ENCODE results near the gene SNRPE. TPM values are rescaled to one million over a fixed set of nuclear protein-coding genes. Genes with fewer than 3 reads are reported as not detected.

Gene SNRPE
- polyA plus RNA-seq, 4 donors = 46.3 to 156 (median 111) TPM

DNA sequence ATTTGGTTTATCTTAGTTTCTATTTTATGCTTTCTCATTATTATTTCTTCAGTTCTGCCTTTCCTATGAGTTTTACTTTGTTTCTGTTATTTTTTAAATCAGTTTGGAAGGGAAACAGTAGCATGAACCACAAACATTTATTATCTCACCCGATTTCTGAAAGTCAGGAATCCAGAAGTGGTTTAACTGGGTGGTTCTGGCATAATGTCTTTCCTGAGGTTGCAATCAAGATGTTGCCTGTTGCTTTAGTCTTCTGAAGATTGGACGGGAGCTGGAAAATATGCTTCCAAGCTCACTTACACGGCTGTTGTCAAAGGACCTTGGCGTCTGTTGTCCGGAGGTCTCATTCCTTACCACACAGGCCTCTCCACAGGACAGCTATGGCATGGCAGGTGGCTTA lies 50.4 kb downstream of the SNRPE start:
- Histone ChIP-seq H3K4me3 (ENCODE audit: low read depth in 1 of 3, low read length in 3 of 3) (no peak overlapping the region), H3K36me3 (ENCODE audit: control insufficient read depth in 3 of 3, insufficient read depth in 2 of 3, low read depth in 1 of 3, low read length in 3 of 3) (no peaks in the 10 kb centered on the region), H3K9me3 (ENCODE audit: control insufficient read depth in 2 of 2, insufficient read depth in 1 of 2, low read depth in 1 of 2, low read length in 1 of 2) (no peaks in the 10 kb centered on the region), H3K27ac (ENCODE audit: low read depth in 1 of 3, low read length in 2 of 3) (no peak overlapping the region), H3K4me1 (ENCODE audit: control insufficient read depth in 3 of 3, insufficient read depth in 2 of 3, low read depth in 1 of 3, low read length in 2 of 3) (no peaks in the 10 kb centered on the region), H3K27me3 (ENCODE audit: control insufficient read depth in 3 of 3, insufficient read depth in 3 of 3, low read length in 3 of 3) (no peaks in the 10 kb centered on the region)
- no peak for DNase-seq
- no peak for FAIRE-seq
- WGBS, 3 donors = 84 to 92% (median 88%) methylated on average over 5 of the region's 5 CpGs

DNA sequence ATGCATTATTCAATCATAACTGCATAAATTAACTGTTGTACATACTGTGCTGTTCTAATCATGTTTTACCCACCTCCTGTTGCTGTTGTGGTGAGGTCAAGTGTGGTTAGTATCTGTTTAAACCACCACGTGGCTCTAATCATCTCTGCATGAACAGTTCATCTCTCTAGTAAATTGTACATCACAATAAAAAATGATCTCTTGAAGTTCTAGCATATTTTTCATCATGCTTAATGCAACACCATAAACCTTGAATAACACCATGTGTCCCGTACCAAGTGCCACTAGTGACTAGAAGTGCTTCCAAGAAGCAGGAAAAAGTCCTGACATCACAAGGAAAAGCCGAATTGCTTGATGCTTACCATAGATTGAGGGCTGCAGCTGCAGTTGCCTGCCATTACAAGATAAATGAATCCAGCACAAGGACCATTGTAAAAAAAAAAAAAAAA lies 51.7 kb downstream of the SNRPE start:
- DNase-seq (no peak), FAIRE-seq (no peak)
- Histone ChIP-seq H3K27me3 (ENCODE audit: control insufficient read depth in 3 of 3, insufficient read depth in 3 of 3, low read length in 3 of 3) (no peaks in the 10 kb centered on the region), H3K36me3 (ENCODE audit: control insufficient read depth in 3 of 3, insufficient read depth in 2 of 3, low read depth in 1 of 3, low read length in 3 of 3) (no peaks in the 10 kb centered on the region), H3K27ac (ENCODE audit: low read depth in 1 of 3, low read length in 2 of 3) (no peak overlapping the region), H3K9me3 (ENCODE audit: control insufficient read depth in 2 of 2, insufficient read depth in 1 of 2, low read depth in 1 of 2, low read length in 1 of 2) (no peaks in the 10 kb centered on the region), H3K4me3 (ENCODE audit: low read depth in 1 of 3, low read length in 3 of 3) (no peak overlapping the region), H3K4me1 (ENCODE audit: control insufficient read depth in 3 of 3, insufficient read depth in 2 of 3, low read depth in 1 of 3, low read length in 2 of 3) (no peaks in the 10 kb centered on the region)
- 47 to 52% (median 50%) methylated on average over 3 of the region's 3 CpGs for WGBS, 3 donors

DNA sequence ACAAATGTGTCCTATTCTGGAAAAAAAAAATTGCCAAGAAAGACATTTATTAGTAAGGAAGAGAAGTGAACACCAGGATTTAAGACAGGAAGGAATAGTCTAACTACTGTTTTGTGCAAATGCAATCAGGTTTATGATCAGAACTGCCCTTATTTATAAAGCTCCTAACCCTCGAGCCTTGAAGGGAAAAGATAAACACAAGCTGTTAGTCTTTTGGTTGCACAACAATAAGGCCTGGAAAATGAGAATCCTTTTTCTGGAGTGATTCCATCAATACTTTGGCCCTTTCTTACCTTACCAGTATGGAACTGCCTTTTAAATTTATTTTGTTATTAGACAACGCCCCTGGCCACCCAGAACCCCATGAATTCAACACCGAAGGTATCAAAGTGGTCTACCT lies 52.9 kb downstream of the SNRPE start:
- Histone ChIP-seq H3K36me3 (ENCODE audit: control insufficient read depth in 3 of 3, insufficient read depth in 2 of 3, low read depth in 1 of 3, low read length in 3 of 3) (no peaks in the 10 kb centered on the region), H3K4me1 (ENCODE audit: control insufficient read depth in 3 of 3, insufficient read depth in 2 of 3, low read depth in 1 of 3, low read length in 2 of 3) (no peaks in the 10 kb centered on the region), H3K27me3 (ENCODE audit: control insufficient read depth in 3 of 3, insufficient read depth in 3 of 3, low read length in 3 of 3) (no peaks in the 10 kb centered on the region), H3K9me3 (ENCODE audit: control insufficient read depth in 2 of 2, insufficient read depth in 1 of 2, low read depth in 1 of 2, low read length in 1 of 2) (no peaks in the 10 kb centered on the region), H3K27ac (ENCODE audit: low read depth in 1 of 3, low read length in 2 of 3) (no peak overlapping the region), H3K4me3 (ENCODE audit: low read depth in 1 of 3, low read length in 3 of 3) (no peak overlapping the region)
- 65 to 77% (median 74%) methylated on average over 3 of the region's 3 CpGs for WGBS, 3 donors
- FAIRE-seq = no peak
- DNase-seq = no peak

DNA sequence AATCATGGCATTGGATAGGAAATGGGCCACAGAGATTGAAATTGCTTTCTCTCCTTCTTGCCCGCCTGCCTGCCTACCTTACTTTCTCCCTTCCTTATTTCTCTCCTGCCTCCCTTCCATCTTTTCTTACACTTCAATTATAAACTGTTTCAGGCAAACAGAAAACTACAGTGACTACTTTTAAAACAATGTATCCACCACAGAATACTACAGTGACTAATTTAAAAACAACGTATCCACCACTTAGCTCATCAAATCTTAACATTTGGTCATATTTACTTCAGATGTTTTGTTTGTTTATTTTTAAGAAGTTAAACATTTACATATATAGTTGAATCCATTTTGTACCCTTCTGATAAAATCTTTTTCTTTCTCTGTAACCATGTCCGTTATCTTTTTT lies 54.4 kb downstream of the SNRPE start:
- WGBS, 3 donors = 73 to 89% (median 74%) methylated on average over 3 of the region's 3 CpGs
- FAIRE-seq (no peak), DNase-seq (no peak)
- no peak overlapping the region for H3K4me3 ChIP-seq (ENCODE audit: low read depth in 1 of 3, low read length in 3 of 3)
- H3K4me1 ChIP-seq (ENCODE audit: control insufficient read depth in 3 of 3, insufficient read depth in 2 of 3, low read depth in 1 of 3, low read length in 2 of 3) = no peaks in the 10 kb centered on the region
- no peaks in the 10 kb centered on the region for H3K9me3 ChIP-seq (ENCODE audit: control insufficient read depth in 2 of 2, insufficient read depth in 1 of 2, low read depth in 1 of 2, low read length in 1 of 2)
- no peaks in the 10 kb centered on the region for H3K27me3 ChIP-seq (ENCODE audit: control insufficient read depth in 3 of 3, insufficient read depth in 3 of 3, low read length in 3 of 3)
- H3K36me3 ChIP-seq (ENCODE audit: control insufficient read depth in 3 of 3, insufficient read depth in 2 of 3, low read depth in 1 of 3, low read length in 3 of 3) = no peaks in the 10 kb centered on the region
- H3K27ac ChIP-seq (ENCODE audit: low read depth in 1 of 3, low read length in 2 of 3) = no peak overlapping the region

DNA sequence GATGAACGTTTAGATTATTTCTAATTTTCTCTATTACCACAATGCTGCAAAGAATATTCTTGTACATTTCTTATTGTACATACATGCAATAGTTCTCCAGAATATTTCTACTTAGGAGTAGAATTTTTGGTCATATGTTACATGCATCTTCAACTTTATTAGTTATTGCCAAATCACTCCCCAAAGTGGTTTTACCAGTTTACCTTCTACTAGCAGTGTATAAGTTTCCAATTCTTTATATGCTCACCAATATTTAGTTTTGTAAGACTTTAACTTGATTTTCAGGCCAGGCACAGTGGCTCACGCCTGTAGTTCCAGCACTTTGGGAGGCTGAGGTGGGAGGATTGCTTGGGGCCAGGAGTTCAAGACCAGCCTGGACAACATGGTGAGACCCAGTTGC lies 55.4 kb downstream of the SNRPE start:
- Histone ChIP-seq H3K27me3 (ENCODE audit: control insufficient read depth in 3 of 3, insufficient read depth in 3 of 3, low read length in 3 of 3) (no peaks in the 10 kb centered on the region), H3K36me3 (ENCODE audit: control insufficient read depth in 3 of 3, insufficient read depth in 2 of 3, low read depth in 1 of 3, low read length in 3 of 3) (no peaks in the 10 kb centered on the region), H3K9me3 (ENCODE audit: control insufficient read depth in 2 of 2, insufficient read depth in 1 of 2, low read depth in 1 of 2, low read length in 1 of 2) (no peaks in the 10 kb centered on the region), H3K4me1 (ENCODE audit: control insufficient read depth in 3 of 3, insufficient read depth in 2 of 3, low read depth in 1 of 3, low read length in 2 of 3) (no peaks in the 10 kb centered on the region), H3K27ac (ENCODE audit: low read depth in 1 of 3, low read length in 2 of 3) (no peak overlapping the region), H3K4me3 (ENCODE audit: low read depth in 1 of 3, low read length in 3 of 3) (no peak overlapping the region)
- FAIRE-seq (no peak), DNase-seq (no peak)
- WGBS, 3 donors = 71 to 80% (median 76%) methylated on average over 2 of the region's 2 CpGs

Other genes with a start within 250 kb of the SNRPE start
- gene ATP2B4, start 234.8 kb upstream of the SNRPE start, polyA plus RNA-seq = 10 to 100 TPM in 2 of 4 donors, 1 to 10 TPM in 2; 3.5 to 33.5 (median 13.5) TPM
- gene LAX1, start 96.4 kb upstream of the SNRPE start, polyA plus RNA-seq = under 1 TPM in 3 of 4 donors, not detected in 1; 0.19 to 0.81 (median 0.72) TPM
- 10 to 100 TPM in 1 of 4 donors, 1 to 10 TPM in 1, under 1 TPM in 2; 0.27 to 17.8 (median 1.6) TPM for gene ZBED6, start 66.0 kb upstream of the SNRPE start, polyA plus RNA-seq
- 100 to 1,000 TPM in 1 of 4 donors, 10 to 100 TPM in 3; 36.5 to 110 (median 42.3) TPM for gene ZC3H11A, start 66.0 kb upstream of the SNRPE start, polyA plus RNA-seq
- 10 to 100 TPM; 12.4 to 43.7 (median 18.6) TPM for gene SOX13, start 211.5 kb downstream of the SNRPE start, polyA plus RNA-seq